Ramos (cell line): ENCODE data around the gene MREG.
"Not testable (repeated sequence)": the region's sequence is repeated elsewhere in the genome, so short reads cannot be mapped to it uniquely, and the experiment has no call there.

Experiments used
- in situ Hi-C: fragments of 300-500 bp; cut with MboI; formaldehyde crosslinking; loops from one replicate; pipeline ENCODE4 v1.14.3; 2022; ENCODE audit warnings: low sequenced_read_pairs; ENCODE audit not compliant: unreplicated experiment

Gene MREG

DNA sequence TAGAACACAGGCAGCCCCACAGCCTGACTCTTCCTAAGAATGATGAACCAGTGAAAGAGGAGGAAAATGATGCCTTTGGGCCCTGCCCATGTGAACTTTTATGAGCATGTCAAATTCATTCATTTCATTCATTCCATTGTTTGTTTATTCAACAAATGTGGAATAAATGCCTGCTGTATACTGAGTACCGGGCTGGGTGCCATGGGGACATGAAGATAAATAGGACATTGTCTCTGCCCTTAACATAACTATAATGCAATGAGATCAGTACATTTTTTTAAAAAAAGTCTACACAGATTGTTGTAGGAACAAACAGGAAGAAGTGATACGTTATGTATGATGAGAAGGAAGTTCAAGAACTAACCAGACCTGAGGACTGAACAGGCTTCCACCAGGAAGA lies 14.7 kb downstream of the MREG start:
- in situ Hi-C loops = no loop called here

GRCh38 chr2:215997219-215997618 lies 16.1 kb downstream of the MREG start:
- in situ Hi-C loops = no loop called here

GRCh38 chr2:215994911-215995310 lies 18.4 kb downstream of the MREG start:
- in situ Hi-C loops = no loop called here

DNA sequence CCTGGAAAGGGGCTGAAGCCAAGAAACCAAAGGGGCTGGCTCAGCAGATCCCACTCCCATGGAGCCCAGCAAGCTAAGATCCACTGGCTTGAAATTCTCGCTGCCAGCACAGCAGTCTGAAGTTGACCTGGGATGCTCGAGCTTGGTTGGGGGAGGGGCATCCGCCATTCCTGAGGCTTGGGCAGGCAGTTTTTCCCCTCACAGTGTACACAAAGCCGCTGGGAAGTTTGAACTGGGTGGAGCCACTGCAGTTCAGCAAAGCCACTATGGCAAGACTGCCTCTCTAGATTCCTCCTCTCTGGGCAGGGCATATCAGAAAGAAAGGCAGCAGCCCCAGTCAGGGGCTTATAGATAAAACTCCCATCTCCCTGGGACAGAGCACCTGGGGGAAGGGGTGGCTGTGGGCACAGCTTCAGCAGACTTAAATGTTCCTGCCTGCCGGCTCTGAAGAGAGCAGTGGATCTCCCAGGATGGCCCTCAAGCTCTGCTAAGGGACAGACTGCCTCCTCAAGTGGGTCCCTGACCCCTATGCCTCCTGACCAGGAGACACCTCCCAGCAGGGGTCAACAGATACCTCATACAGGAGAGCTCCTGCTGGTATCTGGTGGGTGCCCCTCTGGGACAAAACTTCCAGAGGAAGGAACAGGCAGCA lies 24.7 kb downstream of the MREG start:
- in situ Hi-C loops = not testable (repeated sequence)

DNA sequence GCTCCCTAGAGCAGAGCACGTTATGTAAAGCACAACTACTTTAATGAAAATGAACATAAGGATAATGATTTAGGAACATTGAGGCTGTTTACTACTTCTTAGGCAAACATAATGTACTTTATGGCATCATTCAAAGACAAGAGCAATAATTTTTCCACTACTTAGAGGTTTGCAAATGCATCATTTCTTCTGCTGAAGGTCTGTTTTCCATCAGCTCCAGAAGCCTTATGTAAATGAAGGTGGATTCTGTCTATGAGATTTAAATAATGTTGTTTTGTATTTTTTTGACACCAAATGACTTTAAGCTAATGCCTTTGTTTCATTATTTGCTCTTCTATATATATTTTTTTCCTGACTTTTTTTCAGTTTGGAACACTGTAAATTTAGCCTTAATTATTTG lies 28.1 kb downstream of the MREG start:
- in situ Hi-C loops = no loop called here

DNA sequence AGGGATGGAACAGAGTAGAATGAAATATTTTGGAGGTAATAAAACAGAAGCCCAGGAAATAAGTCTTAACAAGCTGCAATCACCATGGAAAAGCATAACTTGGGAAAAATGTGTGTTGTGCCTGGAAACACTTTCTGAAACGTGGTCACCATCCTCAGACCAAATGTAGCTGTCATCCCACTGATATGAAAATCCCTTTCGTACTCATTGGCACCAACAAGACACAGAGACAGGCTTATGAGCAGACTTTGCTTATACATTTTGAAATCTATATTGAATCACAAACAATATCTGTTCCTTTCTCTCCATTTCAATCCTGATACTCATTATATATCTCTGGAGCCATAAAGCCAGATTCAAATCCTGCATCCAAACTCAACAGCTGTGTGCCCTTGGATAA lies 28.7 kb downstream of the MREG start:
- in situ Hi-C loops = no loop called here

DNA sequence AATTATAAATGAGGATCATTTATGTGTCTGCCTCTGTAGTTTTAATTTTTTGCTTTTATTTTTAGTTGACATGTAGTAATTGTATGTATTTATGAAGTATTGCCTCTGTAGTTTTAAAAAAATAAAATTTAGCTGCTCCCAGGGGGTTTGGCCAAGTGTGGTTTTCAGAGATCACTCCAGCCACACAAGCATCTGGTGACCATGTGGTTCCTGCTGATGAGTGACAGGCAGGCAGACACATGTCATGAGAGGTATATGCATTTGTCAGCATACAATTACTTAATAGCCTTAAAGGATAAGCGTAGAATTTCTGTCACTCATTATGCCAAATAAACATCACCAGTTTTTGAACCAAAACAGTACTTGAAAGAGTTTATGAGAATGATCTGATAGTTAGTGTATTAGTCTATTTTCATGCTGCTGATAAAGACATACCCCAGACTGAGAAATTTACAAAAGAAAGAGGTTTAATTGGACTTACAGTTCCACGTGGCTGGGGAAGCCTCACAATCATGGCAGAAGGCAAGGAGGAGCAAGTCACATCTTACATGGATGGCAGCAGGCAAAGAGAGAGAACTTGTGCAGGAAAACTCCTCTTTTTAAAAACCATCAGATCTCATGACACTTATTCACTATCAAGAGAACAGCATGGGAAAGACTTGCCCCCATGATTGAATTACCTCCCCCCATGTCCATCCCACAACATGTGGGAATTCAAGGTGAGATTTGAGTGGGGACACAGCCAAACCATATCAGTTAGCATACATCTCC lies 29.6 kb downstream of the MREG start:
- in situ Hi-C loops = no loop called here

GRCh38 chr2:215982465-215982875 lies 30.9 kb downstream of the MREG start:
- in situ Hi-C loops = no loop called here

DNA sequence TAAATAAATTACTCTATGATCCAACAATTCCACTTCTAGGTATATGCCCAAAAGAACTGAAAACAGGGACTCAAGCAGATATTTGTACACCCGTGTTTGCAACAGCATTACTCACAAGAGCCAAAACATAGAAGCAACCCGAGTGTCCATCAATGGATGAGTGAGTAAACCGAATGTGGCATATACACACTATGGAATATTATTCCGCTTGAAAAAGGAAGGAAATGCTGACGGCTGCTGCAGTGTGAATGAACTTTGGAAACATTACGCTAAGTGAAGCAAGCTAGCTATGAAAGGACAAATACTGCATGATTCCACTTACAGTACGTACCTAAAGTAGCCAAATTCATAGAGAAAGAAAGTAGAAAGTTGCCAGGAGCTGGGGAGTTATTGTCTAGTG lies 32.2 kb downstream of the MREG start:
- in situ Hi-C loops = no loop called here

GRCh38 chr2:215979620-215980019 lies 33.7 kb downstream of the MREG start:
- in situ Hi-C loops = no loop called here

DNA sequence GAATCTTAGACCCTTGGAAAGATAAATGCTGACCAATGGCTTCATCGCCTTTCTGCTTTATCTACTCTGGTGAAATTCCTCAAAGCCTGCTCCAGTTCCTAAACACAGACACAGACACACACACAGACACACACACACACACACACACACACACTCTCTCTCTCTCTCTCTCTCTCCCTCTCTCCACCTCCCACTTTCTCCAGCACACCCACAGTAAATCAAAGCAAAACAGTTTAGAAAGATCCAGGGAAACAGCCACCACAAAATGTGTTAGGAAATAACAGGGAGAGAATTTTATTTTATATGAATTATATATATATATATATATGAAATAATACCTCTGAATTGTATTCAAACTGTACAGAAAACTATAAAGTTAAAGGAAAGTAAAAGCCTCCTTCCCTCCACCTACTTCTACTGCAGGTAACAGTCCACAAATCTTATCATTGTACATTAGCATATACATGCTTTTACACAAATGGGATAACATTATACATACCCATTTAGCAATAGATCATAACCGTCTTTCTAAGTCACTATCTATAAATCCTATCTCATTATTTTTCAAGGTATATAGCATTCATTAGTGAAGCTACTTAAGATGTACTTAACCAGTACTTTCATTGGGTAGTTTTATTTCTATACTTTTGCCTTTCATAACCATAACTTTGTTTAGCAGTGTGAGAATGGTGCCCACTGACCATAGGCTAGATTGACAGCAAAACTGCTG lies 38.5 kb downstream of the MREG start:
- in situ Hi-C loops = no loop called here

DNA sequence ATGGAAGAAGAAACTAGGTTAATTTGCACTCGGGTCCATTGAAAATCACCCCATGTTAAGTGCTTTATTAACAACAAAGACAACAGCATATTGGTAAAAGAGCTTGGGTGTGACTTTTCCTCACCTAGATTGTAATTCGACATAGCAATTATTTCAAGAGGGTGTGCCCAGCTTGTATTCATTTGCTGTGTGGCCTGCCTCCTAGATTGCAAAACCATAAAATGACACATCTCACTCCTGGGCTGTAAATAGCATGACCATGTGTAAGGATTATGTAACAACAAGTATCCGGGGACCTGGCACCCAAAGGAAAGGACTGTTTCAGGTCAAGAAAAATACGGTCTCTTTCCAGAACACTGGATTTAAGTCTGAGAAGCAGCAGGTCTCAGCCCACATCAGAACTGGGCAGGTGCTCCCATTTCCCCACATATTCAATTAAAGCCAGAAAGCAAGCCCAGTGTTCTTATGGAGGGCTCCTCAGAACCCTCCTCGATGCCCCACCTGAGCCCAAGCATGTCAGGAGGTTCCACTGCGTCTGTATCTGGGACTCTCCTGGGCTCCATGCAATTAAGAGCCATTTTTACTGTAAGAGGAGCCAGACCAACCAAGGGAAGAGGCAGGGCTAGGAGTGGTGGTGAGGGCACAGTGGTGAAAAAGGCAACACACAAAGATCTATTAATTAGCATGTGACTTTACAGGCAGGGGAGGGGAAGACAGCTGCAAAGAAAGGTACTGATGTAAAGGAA lies 39.2 kb downstream of the MREG start:
- in situ Hi-C loops = no loop called here

- in situ Hi-C loops = no loop called here
Observed at GRCh38 chr2:215973145-215973792, 40.1 kb downstream of the MREG start.

- in situ Hi-C loops = no loop called here
Observed at GRCh38 chr2:215971671-215972070, 41.7 kb downstream of the MREG start.

GRCh38 chr2:215970894-215971293 lies 42.5 kb downstream of the MREG start:
- in situ Hi-C loops = not testable (repeated sequence)

DNA sequence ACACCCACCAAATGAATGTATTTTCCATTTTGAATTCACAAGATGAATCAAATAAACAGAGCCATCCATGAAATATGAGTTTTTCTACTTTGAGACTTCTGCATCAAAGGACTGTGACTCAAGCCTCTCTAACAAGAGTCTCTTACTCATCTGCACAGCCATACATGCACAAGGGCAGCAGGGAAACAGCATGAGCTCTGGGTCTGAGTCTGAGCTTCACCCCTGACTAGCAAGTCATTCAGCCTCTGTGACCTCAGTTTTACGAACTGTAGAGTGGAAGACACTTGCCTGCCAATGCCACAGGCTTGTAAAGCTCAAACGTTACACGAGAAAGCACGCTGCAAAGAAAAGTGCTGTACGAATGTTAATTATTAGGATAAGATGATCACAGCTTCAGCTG lies 42.9 kb downstream of the MREG start:
- in situ Hi-C loops = no loop called here

DNA sequence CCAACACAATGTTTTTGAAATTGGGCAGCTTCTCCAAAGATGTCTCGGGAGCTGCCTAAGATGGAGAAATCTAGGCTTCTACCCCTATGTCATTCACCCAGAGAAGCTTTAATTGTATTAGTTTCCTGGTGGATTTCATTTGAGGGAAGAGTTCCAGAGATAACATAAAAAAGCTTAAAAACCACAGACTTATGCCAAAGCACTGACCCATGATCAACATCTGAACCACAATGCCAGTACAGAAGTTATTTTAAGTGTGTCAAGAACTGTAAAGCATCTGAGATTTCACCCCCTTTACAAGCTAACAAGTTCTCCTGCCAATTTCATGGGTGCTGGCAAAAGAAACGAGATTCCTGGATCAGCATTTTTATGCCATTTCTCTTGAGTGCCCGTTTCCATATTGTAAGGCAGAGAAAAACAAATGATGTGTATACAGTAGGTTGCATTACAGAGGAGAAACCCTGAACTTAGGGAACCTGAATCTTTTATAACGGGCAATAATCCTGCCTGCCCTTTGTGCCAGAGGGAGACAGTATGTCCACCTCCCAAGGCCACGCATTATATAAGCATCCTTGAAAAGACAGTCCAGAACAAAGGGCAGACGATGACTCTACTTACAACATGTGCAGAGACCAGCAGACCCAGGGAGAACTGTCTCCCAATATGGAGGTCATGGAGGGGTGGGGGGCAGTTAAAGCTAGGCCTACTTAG lies 44.1 kb downstream of the MREG start:
- in situ Hi-C loops = no loop called here

- in situ Hi-C loops = no loop called here
Observed at GRCh38 chr2:215968499-215968898, 44.9 kb downstream of the MREG start.

DNA sequence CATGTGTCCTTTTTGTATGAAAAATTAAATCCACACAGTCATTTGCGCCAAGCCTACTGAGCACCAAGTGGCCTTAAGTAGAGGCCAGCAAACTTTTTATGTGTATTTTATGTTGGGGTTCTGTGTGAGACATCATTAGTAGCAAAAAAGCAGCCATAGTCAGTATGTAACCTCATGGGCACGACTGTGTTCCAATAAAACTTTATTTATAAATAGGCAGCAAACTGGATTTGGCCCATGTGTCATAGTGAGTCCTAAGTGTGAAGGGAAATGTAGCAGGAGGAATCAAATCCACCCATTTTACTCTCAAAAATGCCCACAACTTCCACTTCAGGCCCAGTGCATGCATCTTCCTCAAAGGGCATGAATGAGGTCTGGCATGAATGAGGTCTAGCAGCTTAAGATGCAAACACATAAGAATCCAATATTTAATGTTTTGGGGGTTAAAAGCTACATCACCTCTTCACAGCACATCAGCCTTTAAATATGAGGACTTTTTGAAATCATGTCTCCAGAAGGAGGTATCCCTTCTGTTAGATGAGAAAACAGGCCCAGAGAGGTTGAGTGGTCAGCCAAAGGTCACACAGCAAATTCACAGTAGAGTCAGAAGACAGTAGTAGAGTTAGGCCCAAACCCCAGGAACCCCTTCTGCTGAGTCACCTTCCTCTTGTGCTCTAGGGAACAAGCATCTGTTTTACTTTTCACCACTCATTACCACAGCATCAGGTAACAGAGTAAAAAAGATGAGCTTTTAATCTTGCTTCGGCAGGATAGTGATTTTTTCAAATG lies 45.6 kb downstream of the MREG start:
- in situ Hi-C loops = no loop called here
